GM15510 (cell line): Measurements from ENCODE around the gene KASH5.

Experiments
- POLR2A ChIP-seq: IDR thresholded peaks from 3 replicates; pipeline ENCODE4 v1.6.1; 2011; ENCODE audit warnings: borderline replicate concordance; ENCODE audit not compliant: insufficient read length; ENCODE audit errors: extremely low read depth

The KASH5 gene

DNA sequence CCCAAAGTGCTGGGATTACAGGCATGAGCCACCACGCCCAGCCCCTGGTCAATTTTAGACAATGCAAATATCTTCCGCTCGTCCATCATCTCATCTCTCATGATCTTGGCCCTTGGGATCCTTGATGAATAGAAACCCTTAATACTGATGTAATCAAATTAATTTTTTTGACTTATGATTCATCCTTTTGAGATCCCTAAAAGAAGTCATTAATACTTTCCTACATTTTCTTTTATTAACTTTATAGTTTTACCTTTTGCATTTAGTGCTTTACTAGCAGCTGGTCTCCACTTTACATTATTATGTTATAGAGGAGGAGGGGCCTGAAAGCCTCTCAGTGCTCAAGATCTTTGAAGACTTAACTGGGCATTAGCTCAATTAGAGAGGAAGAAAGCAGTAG lies 7.7 kb upstream of the KASH5 start:
- no peak for TF ChIP-seq POLR2A

DNA sequence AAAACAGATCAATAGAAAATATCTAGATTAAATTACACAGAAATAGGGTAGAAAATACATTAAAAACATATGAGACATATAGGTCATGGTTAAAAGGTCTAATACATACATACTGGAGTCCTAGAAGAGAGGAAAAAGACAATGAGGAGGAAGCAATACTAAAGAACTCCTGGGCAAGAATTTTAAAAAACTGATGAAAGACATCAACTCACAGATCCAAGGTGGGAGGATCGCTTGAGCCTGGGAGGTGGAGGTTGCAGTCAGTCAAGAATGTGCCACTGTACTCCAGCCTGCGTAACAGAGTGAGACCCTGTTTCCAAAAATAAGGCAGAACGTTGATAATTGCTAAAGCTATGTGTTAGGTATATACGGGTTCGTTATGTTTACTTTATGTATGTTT lies 5.4 kb upstream of the KASH5 start:
- no peak for TF ChIP-seq POLR2A

DNA sequence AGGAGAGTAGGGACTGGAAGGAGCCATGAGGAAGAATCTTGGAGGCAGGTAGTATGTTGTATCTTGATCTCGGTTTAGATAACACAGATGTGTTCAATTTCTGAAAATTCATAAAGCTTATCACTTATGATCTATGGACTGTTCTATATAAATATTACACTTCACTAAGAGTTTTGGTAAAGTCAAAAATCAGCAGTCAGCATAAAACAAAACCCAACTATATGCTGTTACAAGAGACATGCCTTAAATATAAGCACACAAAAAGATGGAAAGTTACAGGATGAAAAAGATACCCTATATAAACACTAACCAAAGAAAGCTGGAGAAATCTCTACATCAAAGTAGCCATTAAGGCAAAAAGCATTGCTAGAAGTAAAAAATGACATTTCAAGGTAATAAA lies 4.5 kb upstream of the KASH5 start:
- TF ChIP-seq POLR2A, result no peak

DNA sequence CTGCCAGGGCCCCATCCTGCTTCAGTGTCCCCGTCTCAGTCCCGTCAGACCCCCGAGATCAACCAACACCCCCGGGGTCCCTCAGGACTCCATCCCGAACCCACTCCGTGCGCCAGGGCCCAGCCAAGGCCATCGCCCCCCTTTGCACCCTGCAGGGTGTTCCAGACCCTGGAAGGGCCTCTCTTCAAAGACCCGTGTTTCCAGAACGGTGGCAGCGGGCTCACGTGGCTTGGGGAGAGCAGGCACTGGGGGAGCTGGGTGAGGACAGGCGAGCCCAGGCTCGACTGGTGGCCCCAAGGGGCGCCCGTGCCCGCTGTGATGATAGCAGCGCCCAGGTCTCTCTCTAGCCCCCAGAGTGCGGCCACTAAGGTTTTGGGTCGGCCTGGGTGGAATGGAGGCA lies 1.4 kb downstream of the KASH5 start:
- no peak for TF ChIP-seq POLR2A

DNA sequence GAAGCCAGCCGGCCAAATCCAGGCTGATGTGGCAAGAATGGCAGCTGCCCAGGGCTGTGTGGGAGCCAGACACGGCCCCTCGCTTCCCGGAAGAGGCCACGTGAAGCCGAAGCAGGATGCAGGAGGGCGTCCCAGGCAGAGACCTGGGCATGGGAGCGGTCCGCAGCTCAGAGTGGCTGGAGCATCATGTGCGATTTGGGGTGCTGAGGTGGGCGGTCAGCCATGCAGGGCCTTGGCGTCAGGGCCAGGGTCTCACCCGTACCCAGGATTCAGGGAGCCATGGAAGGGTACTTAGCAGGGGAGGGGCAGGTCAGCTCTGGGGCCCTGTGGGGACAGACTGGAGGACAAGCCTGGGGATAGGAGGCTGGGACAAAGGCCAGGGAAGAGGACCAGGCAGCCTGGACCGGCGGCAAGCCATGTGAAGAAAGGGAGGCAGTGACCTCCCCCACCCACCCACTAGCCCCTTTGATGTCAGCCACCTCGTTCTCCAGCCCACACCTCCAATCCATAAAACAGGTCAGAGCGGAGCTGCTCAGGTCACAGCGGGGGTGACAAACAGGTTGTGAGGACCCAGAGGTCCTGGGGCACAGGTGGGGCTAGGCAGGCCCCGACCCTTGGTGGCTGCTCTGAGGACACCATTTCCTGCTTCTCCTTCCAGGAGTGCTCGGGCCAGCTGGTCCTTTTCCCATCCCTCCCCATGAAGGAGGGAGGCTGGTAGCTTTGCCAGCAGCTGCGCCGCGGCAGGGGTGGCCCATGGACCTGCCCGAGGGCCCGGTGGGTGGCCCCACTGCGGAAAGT lies 2.3 kb downstream of the KASH5 start:
- no peak for TF ChIP-seq POLR2A

DNA sequence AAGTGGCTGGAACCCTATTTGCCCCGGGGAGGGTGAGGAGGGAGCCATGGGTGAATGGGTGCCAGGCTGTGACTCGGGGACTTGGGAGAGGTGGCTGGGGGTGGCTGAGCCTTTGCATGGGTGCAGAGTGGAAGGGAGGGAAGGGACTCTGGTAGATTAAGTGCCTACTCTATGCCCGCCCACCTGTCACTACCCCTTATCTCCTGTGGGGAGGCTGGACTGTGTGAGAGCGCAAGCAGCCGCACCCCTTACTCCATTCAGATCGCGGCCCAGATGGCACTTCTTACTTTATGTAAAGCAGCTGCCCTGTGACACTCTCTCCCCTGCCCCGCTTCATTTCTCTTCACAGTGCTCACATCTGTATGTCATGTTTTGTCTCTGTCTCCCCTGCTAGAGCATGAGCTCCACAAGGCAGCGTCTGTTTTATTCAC lies 2.9 kb downstream of the KASH5 start:
- no peak for TF ChIP-seq POLR2A

DNA sequence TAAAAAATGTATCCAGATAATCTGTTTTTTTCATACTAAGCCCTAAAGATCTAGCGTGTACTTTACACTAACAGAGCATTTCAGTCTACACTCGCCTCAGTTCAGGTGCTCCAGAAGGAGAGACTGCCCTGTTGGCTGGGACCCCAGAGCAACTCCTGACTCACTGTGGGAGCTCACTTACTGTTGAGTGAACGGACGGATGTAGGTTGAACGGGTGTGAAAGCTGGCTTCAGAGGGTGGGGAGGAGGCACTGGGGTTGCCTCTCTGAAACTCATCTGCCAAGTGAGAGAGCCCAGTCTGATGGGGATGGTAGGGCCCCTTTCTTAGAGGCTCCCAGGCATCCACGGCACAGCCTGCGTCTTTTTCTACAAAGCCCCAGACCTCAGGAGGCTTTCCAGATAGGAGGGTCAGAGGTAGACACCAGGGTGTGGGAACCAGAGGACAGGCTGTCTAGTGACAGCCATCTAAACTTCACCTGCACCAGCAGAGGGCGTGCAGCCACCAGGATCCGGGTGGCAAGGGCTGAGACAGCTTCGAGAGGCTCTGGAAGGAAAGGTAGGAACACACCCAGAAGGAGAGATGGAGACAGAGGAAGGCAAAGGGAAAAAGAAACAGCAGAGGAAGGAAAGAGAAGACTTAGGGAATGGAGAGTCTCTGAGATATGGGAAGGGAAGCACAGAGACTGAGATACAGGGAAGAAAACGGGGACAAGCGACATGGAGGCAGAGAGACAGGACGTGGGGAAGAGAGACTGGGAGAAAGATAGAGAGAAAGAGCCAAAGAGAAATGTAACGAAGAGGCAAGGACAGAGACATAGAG lies 3.7 kb downstream of the KASH5 start:
- TF ChIP-seq POLR2A, result no peak

DNA sequence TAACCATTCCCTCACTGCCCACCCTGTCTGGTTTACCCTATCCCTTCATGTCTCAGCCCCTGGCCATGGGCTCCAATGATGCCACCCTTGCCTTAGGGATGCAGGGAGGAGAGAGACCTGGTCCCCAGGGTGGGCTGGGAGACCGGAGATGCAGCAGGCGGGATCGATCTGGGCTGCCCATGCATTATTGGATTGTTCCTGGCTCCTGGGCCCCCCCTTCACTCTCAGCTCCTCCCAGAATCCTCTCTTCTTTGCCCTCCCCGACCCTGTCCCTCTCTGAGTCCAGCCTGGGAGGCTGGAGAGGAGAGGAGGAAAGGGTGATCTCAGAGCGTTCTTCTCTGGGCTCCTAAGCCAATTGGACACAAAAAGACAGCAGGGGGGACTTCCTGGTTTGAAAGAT lies 5.8 kb downstream of the KASH5 start:
- no peak for TF ChIP-seq POLR2A

DNA sequence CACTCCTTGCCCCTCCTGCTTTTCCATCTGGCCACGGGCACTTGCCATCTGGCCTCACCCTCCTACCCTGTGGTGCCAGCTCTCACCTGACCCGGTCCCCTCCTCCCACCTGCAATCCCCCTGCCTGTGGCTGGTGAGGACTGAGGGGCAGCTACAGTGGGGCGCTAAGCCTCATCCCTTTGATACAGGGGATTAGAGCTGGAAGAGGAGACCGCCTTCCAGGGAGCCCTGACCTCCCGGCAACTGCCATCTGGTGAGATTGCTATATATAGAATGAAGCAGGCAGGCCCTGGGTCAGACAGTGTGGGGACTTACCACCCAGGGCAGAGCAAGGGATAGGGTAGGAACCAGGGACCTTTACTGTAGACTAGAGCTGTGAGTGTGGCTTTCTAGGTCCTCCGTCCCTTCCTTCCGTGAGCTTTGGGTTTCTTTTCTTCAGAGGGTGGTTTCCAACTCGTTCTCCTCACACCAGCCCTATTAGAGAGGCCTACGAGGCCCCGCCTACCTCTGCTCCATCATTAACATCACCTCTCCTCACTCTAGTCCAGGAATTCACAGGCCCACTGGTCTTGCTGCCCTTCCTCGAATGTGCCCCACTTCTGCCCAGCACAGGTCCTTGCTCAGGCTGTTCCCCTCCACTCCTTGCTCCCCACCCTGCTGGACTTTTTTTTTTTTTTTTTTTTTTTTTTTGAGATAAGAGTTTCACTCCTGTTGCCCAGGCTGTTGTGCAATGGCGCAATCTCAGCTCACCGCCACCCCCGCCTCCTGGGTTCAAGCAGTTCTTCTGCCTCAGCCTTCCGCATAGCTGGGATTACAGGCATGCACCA lies 7.7 kb downstream of the KASH5 start:
- TF ChIP-seq POLR2A, result no peak

DNA sequence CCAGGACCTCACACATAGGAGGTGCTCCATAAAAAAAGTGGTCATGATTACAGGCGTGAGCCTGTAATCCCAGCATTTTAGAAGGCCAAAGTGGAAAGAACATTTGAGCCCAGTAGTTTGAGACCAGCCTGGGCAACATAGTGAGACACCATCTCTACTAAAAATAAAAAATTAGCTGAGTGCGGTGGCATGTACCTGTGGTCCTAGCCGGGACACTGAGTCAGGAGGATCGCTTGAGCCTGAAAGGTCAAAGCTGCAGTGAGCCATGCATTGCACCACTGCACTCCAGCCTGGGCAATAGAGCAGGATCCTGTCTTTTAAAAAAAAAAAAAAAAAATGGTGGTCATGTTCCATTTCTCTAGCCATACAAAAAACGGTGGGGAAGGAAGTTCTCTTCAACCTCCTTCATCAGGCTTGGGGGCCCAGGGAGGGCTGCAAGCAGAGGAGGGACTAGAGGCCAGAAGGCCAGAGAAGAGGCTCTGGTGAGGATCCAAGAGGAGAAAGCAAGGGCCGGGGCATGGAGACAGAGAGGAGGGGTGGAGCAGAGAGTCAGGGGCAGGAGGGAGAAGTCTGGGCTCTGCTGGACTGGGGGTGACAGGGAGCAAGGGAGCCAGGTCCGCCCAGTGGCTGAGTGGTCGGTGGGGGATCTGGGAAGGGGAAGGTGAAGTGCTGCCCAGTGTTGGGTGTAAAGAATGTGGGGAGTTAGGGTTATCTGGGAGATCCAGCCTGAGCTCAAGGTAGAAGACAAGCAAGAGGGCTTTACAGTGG lies 8.9 kb downstream of the KASH5 start:
- no peak for TF ChIP-seq POLR2A

DNA sequence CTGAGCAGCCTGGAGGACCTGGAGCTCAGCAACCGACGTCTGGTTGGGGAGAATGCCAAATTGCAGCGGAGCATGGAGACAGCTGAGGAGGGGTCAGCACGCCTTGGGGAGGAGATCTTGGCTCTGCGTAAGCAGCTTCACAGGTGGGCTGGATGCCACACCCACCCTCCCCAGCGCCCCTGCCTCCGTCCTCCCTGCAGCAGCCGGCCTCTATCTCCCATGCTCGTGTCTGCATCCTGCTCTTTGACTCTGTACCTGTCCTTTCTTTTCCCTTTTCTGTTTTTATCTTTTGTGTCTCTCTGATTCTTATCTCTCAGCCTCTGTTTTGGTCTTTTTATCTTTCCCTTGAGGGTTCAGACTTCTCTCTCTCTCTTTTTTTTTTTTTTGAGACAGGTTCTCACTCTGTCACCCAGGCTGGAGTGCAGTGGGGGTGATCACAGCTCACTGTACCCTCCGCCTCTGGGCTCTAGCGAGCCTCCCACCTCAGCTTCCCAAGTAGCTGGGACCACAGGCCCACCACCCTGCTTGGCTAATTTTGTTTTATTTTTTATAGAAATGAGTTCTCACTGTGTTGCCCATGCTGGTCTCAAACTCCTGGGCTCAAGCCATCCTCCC lies 10.1 kb downstream of the KASH5 start:
- TF ChIP-seq POLR2A, result no peak

DNA sequence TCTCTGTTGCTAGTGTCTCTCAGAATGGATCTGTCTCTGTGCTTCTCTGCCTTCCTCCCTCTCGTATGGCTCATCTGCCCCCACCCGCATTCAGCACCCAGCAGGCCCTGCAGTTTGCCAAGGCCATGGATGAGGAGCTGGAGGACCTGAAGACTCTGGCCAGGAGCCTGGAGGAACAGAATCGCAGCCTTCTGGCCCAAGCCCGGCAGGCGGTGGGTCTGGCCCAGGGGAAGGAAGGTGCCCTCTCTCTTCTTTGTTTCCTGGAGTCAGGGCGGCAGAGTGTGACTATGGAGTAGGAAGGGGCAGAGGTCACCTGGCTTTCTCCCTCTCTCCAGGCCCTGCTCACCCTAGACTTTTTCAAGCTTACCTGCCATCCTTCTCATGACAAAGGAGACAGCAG lies 10.9 kb downstream of the KASH5 start:
- TF ChIP-seq POLR2A, result no peak

DNA sequence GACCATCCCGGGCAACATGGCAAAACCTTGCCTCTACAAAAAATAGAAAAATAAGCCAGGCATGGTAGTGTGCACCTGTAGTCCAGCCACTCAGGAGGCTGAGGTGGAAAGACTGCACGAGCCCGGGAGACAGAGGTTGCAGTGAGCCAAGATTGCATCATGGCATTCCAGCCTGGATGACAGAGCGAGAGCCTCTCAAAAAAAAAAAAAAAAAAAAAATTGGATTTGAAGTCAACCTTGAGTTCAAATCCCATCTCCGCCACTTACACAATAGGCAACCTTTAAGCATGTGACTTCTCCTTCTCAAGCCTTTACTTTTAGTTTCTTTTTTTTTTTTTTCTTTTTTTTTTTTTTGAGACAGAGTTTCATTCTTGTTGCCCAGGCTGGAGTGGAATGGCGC lies 12.0 kb downstream of the KASH5 start:
- no peak for TF ChIP-seq POLR2A
